ENCODE measurements around the gene NPTN.

The NPTN gene

GRCh38 chr15:73624530-73624929 lies 8.7 kb downstream of the NPTN start:
- H3K9me3 ChIP-seq (ENCODE audit: low read length): no peaks in the 10 kb centered on the region
- peaks cover 91% of the 10 kb centered on the region for H3K79me2 ChIP-seq (ENCODE audit: insufficient read depth, low read length)
- TF ChIP-seq EZH2 (IDR thresholded peaks at IDR 0.05; ENCODE audit: borderline replicate concordance, low read length): no peak
- TF ChIP-seq, protein P1, sequence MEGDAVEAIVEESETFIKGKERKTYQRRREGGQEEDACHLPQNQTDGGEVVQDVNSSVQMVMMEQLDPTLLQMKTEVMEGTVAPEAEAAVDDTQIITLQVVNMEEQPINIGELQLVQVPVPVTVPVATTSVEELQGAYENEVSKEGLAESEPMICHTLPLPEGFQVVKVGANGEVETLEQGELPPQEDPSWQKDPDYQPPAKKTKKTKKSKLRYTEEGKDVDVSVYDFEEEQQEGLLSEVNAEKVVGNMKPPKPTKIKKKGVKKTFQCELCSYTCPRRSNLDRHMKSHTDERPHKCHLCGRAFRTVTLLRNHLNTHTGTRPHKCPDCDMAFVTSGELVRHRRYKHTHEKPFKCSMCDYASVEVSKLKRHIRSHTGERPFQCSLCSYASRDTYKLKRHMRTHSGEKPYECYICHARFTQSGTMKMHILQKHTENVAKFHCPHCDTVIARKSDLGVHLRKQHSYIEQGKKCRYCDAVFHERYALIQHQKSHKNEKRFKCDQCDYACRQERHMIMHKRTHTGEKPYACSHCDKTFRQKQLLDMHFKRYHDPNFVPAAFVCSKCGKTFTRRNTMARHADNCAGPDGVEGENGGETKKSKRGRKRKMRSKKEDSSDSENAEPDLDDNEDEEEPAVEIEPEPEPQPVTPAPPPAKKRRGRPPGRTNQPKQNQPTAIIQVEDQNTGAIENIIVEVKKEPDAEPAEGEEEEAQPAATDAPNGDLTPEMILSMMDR (IDR thresholded peaks at IDR 0.05; ENCODE audit: low read length): no peak
- no peaks in the 10 kb centered on the region for H3K9me2 ChIP-seq (ENCODE audit: low read depth, low read length)
- no peaks in the 10 kb centered on the region for H4K20me1 ChIP-seq (ENCODE audit: insufficient read depth, low read length)
- no peaks in the 10 kb centered on the region for H3K36me3 ChIP-seq (ENCODE audit: insufficient read depth, low read length)
- H3K4me3 ChIP-seq (ENCODE audit: low read depth, low read length, poor library complexity, severe bottlenecking): no peak overlapping the region
- H2AFZ ChIP-seq (ENCODE audit: low read length): no peak overlapping the region
- H3K9ac ChIP-seq (ENCODE audit: low read length): no peak overlapping the region
- H3F3A ChIP-seq (ENCODE audit: insufficient read depth, low read length): no peaks in the 10 kb centered on the region
- no peak overlapping the region for H3K27ac ChIP-seq (ENCODE audit: low read depth, low read length, poor library complexity, severe bottlenecking)
- H3K4me2 ChIP-seq (ENCODE audit: low read length): no peak overlapping the region
- H3K27me3 ChIP-seq (ENCODE audit: insufficient read depth, low read length): no peaks in the 10 kb centered on the region
- peaks cover 28% of the 10 kb centered on the region for H3K4me1 ChIP-seq (ENCODE audit: insufficient read depth, low read length, severe bottlenecking)

DNA sequence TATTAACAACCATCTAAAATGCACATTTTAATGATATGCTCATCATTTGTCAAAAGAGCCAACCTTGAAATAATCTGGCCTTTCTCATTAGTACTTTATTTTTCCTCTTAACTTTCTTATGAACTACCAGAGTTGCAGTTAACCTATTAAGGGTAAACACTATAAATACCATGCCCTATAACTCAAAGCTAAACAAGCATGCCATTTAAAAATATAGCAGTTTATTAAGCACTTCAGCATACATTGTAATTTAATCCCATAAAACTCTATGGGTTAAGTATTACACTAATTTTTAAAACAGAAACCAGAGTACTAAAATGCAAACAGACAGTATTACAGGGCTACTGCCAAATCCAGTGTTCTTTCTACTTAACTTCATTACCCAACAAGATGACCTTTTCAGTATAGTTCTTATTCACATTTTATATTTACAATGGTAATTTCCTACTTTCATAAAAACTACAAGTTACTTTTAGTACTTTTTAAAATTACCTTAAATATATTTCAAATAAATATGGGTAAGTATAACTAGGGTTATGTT lies 11.8 kb downstream of the NPTN start:
- no peak overlapping the region for H3K9ac ChIP-seq (ENCODE audit: low read length)
- no peak overlapping the region for H3K27ac ChIP-seq (ENCODE audit: low read depth, low read length, poor library complexity, severe bottlenecking)
- H3K36me3 ChIP-seq (ENCODE audit: insufficient read depth, low read length): peaks cover 5% of the 10 kb centered on the region; the same call in 1 of the 2 replicates
- H3K9me2 ChIP-seq (ENCODE audit: low read depth, low read length): no peaks in the 10 kb centered on the region
- no peak overlapping the region for H3K4me2 ChIP-seq (ENCODE audit: low read length)
- no peaks in the 10 kb centered on the region for H3F3A ChIP-seq (ENCODE audit: insufficient read depth, low read length)
- no peak for TF ChIP-seq EZH2 (IDR thresholded peaks at IDR 0.05; ENCODE audit: borderline replicate concordance, low read length)
- TF ChIP-seq, protein P1 (IDR thresholded peaks at IDR 0.05; ENCODE audit: low read length): no peak
- H3K79me2 ChIP-seq (ENCODE audit: insufficient read depth, low read length): peaks cover 86% of the 10 kb centered on the region
- H3K9me3 ChIP-seq (ENCODE audit: low read length): no peaks in the 10 kb centered on the region
- no peaks in the 10 kb centered on the region for H4K20me1 ChIP-seq (ENCODE audit: insufficient read depth, low read length)
- H3K4me1 ChIP-seq (ENCODE audit: insufficient read depth, low read length, severe bottlenecking): peaks cover 19% of the 10 kb centered on the region
- no peaks in the 10 kb centered on the region for H3K27me3 ChIP-seq (ENCODE audit: insufficient read depth, low read length)
- no peak overlapping the region for H2AFZ ChIP-seq (ENCODE audit: low read length)
- no peak overlapping the region for H3K4me3 ChIP-seq (ENCODE audit: low read depth, low read length, poor library complexity, severe bottlenecking)

DNA sequence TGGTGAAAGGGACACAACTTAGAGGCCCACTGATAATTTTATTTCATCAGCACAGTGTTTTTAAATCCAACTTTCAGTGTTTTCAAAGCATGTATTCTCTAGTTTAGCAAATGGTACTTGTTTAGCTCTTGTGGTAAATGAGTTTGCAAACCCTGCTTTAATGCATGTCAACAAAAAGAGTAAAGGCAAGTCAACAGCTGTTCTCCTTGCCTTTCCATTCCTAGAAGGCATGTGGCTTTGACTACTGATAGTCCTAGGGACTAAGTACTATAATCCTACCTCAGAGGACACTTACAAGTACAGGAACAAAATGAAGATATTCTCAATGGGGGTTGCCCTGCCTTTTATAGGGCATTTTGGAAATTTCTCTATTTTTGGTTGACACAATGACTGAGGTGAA lies 13.1 kb downstream of the NPTN start:
- Histone ChIP-seq H3K36me3 (ENCODE audit: insufficient read depth, low read length) (peaks cover 5% of the 10 kb centered on the region; the same call in 1 of the 2 replicates), H4K20me1 (ENCODE audit: insufficient read depth, low read length) (no peaks in the 10 kb centered on the region), H3F3A (ENCODE audit: insufficient read depth, low read length) (no peaks in the 10 kb centered on the region), H3K9ac (ENCODE audit: low read length) (no peak overlapping the region), H2AFZ (ENCODE audit: low read length) (no peak overlapping the region), H3K27ac (ENCODE audit: low read depth, low read length, poor library complexity, severe bottlenecking) (no peak overlapping the region), H3K9me3 (ENCODE audit: low read length) (no peaks in the 10 kb centered on the region), H3K4me1 (ENCODE audit: insufficient read depth, low read length, severe bottlenecking) (peaks cover 17% of the 10 kb centered on the region), H3K4me3 (ENCODE audit: low read depth, low read length, poor library complexity, severe bottlenecking) (no peak overlapping the region), H3K79me2 (ENCODE audit: insufficient read depth, low read length) (peaks cover 84% of the 10 kb centered on the region), H3K4me2 (ENCODE audit: low read length) (no peak overlapping the region), H3K27me3 (ENCODE audit: insufficient read depth, low read length) (no peaks in the 10 kb centered on the region), H3K9me2 (ENCODE audit: low read depth, low read length) (no peaks in the 10 kb centered on the region)
- no peak for TF ChIP-seq EZH2 (IDR thresholded peaks at IDR 0.05; ENCODE audit: borderline replicate concordance, low read length)
- TF ChIP-seq, protein P1 (IDR thresholded peaks at IDR 0.05; ENCODE audit: low read length): no peak

Measured in OCI-LY1 (cell line).